Testis (tissue), 3 donors: ENCODE results near the gene NAA38. TPM values are rescaled to one million over a fixed set of nuclear protein-coding genes. Genes with fewer than 3 reads are reported as not detected.

Source experiments
- DNase-seq: peaks from one replicate; pipeline ENCODE4 v3.0.0-alpha.2; 2019
- H3K27ac ChIP-seq, 2 donors: fragments of 200-600 bp; sonication (generic); one replicate each; pipeline ENCODE4 v1.5.1; 2019
- H3K27me3 ChIP-seq: fragments of 200-600 bp; sonication (generic); one replicate; pipeline ENCODE4 v1.5.1; 2019
- H3K36me3 ChIP-seq: fragments of 200-600 bp; sonication (generic); one replicate; pipeline ENCODE4 v1.5.1; 2017; ENCODE audit warnings: low read depth; ENCODE audit errors: missing control alignments
- H3K4me1 ChIP-seq: fragments of 200-600 bp; sonication (generic); one replicate; pipeline ENCODE4 v1.5.1; 2019
- H3K4me3 ChIP-seq, 2 donors: fragments of 200-600 bp; sonication (generic); one replicate each; pipeline ENCODE4 v1.5.1; 2017 to 2019
- H3K9me3 ChIP-seq: fragments of 200-600 bp; sonication (generic); one replicate; pipeline ENCODE4 v1.5.1; 2017
- CTCF ChIP-seq, 3 experiments: fragments of 450-650 bp in 2 of 3; fragments of 200-600 bp in 1 of 3; sonication (generic) in 1 of 3; IDR thresholded peaks; one replicate each; pipeline ENCODE4 v1.5.1; 2016 to 2019; ENCODE audit warnings: antibody characterized with exemption in 3 of 3, mild to moderate bottlenecking in 2 of 3, moderate library complexity in 1 of 3
- POLR2A ChIP-seq: fragments of 450-650 bp; IDR thresholded peaks from one replicate; pipeline ENCODE4 v1.6.1; 2017; ENCODE audit warnings: antibody characterized with exemption, mild to moderate bottlenecking, moderate library complexity
- WGBS, 2 donors: methylation state at CpG; one replicate each; pipeline ENCODE4 v1.1.5; 2018; 5-methylcytosine and 5-hydroxymethylcytosine counted together
- intact Hi-C: fragments of 100-400 bp; cut with DNase I; formaldehyde crosslinking; loops from one replicate; pipeline ENCODE4 v1.15.1; 2023; ENCODE audit warnings: low total_unique reads
- polyA plus RNA-seq: library from polyadenylated mRNA; stranded (reverse); fragments of 350-450 nt; fragmentation: Illumina TruSeq; extraction: RNeasy Lipid Tissue Mini Kit (QIAGEN cat#74804); gene quantifications from one replicate; pipeline ENCODE4 v1.2.3, GENCODE V29; 2014; ENCODE audit warnings: low read depth, low replicate concordance; ENCODE audit not compliant: insufficient read depth
- total RNA-seq, 2 donors: library from RNA; depleted of rRNA; stranded (reverse); fragments of >200 nt; gene quantifications; one replicate each; pipeline ENCODE4 v1.2.3, GENCODE V29; 2016

The NAA38 gene
- total and polyA plus RNA-seq, 3 donors from 2014 or later = 72.3 to 102 (median 83.1) TPM

DNA sequence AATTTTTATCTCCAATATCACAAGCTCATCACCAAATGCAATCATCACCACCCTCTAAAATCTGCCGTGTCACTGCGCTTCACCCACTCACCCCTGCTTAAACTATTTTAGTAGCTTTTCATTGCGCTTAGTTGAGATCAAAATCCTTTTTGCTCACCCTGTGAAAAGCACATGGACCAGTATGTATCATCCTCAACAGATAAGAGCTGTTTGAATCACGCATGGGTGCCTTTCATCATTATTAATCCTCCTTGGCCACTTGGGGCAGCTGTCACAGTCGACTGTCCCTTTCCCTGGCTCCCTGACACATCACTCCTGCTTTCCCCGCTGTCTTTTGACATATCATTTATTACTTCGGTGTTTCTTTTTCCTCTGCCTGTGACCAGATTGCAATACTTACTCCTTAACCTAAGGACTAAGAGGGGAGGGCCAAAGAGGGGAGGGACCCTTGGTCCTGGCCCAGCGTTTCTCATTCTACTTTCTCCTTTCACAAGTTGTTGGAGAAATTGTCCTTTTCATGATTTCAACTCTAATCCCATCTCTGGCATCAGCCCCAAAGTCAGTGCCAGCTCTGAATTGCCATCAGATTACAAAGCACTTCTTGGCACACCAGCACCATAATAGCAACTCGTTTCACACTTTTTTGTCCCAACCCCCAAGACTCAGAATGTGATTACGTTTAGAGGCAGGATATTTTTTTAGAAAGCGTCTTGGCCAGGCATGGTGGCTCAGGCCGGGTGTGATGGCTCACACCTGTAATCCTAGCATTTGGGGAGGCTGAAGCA is 32.0 kb downstream of the NAA38 start:
- Histone ChIP-seq H3K27me3 (no peaks in the 10 kb centered on the region), H3K36me3 (no peaks in the 10 kb centered on the region), H3K9me3 (no peaks in the 10 kb centered on the region), H3K27ac (no peak overlapping the region), H3K4me3 (no peak overlapping the region), H3K4me1 (no peaks in the 10 kb centered on the region)
- TF ChIP-seq CTCF (IDR thresholded peaks at IDR 0.05) (no peak), POLR2A (no peak)
- intact Hi-C loops = no loop called here
- WGBS, 2 donors = 48 to 51% methylated on average over 12 of the region's 12 CpGs
- DNase-seq = no peak

GRCh38 chr17:7824021-7824924 is 33.1 kb downstream of the NAA38 start:
- DNase-seq = no peak
- no peaks in the 10 kb centered on the region for H3K4me1 ChIP-seq
- TF ChIP-seq POLR2A (no peak), CTCF (IDR thresholded peaks at IDR 0.05) (no peak)
- H3K36me3 ChIP-seq = no peaks in the 10 kb centered on the region
- H3K9me3 ChIP-seq = no peaks in the 10 kb centered on the region
- H3K27me3 ChIP-seq = no peaks in the 10 kb centered on the region
- H3K27ac ChIP-seq = no peak overlapping the region
- 76 to 82% methylated on average over 9 of the region's 9 CpGs for WGBS, 2 donors
- no peak overlapping the region for H3K4me3 ChIP-seq
- intact Hi-C loops = no loop called here

- H3K27ac ChIP-seq = no peak overlapping the region
- WGBS, 2 donors = 90% methylated on average over 20 of the region's 20 CpGs
- H3K36me3 ChIP-seq = no peaks in the 10 kb centered on the region
- no peak for DNase-seq
- H3K4me1 ChIP-seq = no peaks in the 10 kb centered on the region
- no peak overlapping the region for H3K4me3 ChIP-seq
- H3K9me3 ChIP-seq = no peaks in the 10 kb centered on the region
- intact Hi-C loops = no loop called here
- no peaks in the 10 kb centered on the region for H3K27me3 ChIP-seq
- TF ChIP-seq CTCF (IDR thresholded peaks at IDR 0.05) = no peak
- TF ChIP-seq POLR2A = no peak
Measured at GRCh38 chr17:7823581-7824001, 33.8 kb downstream of the NAA38 start.

- no peaks in the 10 kb centered on the region for H3K36me3 ChIP-seq
- no peak overlapping the region for H3K4me3 ChIP-seq
- no peaks in the 10 kb centered on the region for H3K27me3 ChIP-seq
- TF ChIP-seq CTCF (IDR thresholded peaks at IDR 0.05) = no peak
- TF ChIP-seq POLR2A = no peak
- H3K4me1 ChIP-seq = no peaks in the 10 kb centered on the region
- intact Hi-C loops = no loop called here
- no peaks in the 10 kb centered on the region for H3K9me3 ChIP-seq
- H3K27ac ChIP-seq = no peak overlapping the region
- WGBS, 2 donors = 73 to 74% methylated on average over 14 of the region's 14 CpGs
- DNase-seq = no peak
Measured at GRCh38 chr17:7822126-7822525, 35.2 kb downstream of the NAA38 start.
